Upper lobe of left lung (tissue), 6 donors: ENCODE results near the gene ITPKC. TPM values are rescaled to one million over a fixed set of nuclear protein-coding genes. Genes with fewer than 3 reads are reported as not detected.

Source experiments
- ATAC-seq, 2 donors: fragments of 200-7000 bp; cut with Tn5 transposase; one replicate each; pipeline ENCODE4 v1.9.1; 2022; ENCODE audit warnings: mild to moderate bottlenecking in 2 of 2, moderate library complexity in 2 of 2; ENCODE audit not compliant: low FRiP score in 2 of 2
- DNase-seq, 2 donors: peaks; one replicate each; pipeline ENCODE4 v3.0.0-alpha.2; 2019 to 2020
- H3K27ac ChIP-seq, 4 donors: fragments of 200-600 bp; sonication (generic); one replicate each; pipeline ENCODE4 v1.5.1; 2016 to 2019
- H3K27me3 ChIP-seq, 4 donors: fragments of 200-600 bp; sonication (generic); one replicate each; pipeline ENCODE4 v1.5.1; 2017 to 2019
- H3K36me3 ChIP-seq, 4 donors: fragments of 200-600 bp; sonication (generic); one replicate each; pipeline ENCODE4 v1.5.1; 2016 to 2019
- H3K4me1 ChIP-seq, 4 donors: fragments of 200-600 bp; sonication (generic); one replicate each; pipeline ENCODE4 v1.5.1; 2018 to 2019
- H3K4me3 ChIP-seq, 4 donors: fragments of 200-600 bp; sonication (generic); one replicate each; pipeline ENCODE4 v1.5.1; 2017 to 2019; ENCODE audit warnings: mild to moderate bottlenecking in 2 of 4, moderate library complexity in 1 of 4
- H3K9me3 ChIP-seq, 4 donors: fragments of 200-600 bp; sonication (generic); one replicate each; pipeline ENCODE4 v1.5.1; 2018 to 2019
- EP300 ChIP-seq, 4 donors: sonication (generic); formaldehyde crosslinking; IDR thresholded peaks; one replicate each; pipeline ENCODE4 v1.5.1; 2017; ENCODE audit warnings: antibody characterized with exemption in 4 of 4, control low read depth in 2 of 4
- POLR2A ChIP-seq, 4 donors: fragments of 450-650 bp; IDR thresholded peaks; one replicate each; pipeline ENCODE4 v1.5.1; 2016 to 2017; ENCODE audit warnings: antibody characterized with exemption in 4 of 4, mild to moderate bottlenecking in 2 of 4
- POLR2AphosphoS5 ChIP-seq, 2 donors: sonication (generic); formaldehyde crosslinking; IDR thresholded peaks; one replicate each; pipeline ENCODE4 v1.5.1; 2017; ENCODE audit warnings: antibody characterized with exemption in 2 of 2
- WGBS, 2 donors: methylation state at CpG; one replicate each; pipeline ENCODE4 v1.1.5; 2017 to 2018; 5-methylcytosine and 5-hydroxymethylcytosine counted together
- total RNA-seq, 6 donors: library from RNA; depleted of rRNA in 4 of 6; stranded (reverse); fragments of >200 nt in 4 of 6; gene quantifications; one replicate each; pipeline versions ENCODE4 v1.1.0 to v1.2.1, GENCODE V29; 2016 to 2021
- TF ChIP-seq, protein P1 (sequence below), 6 experiments: fragments of 450-650 bp in 4 of 6; fragments of 200-600 bp in 2 of 6; sonication (generic) in 2 of 6; IDR thresholded peaks; one replicate each; pipeline ENCODE4 v1.5.1; 2016 to 2019; ENCODE audit warnings: antibody characterized with exemption in 6 of 6
- donor health status: DM: no; HTN: no; CAD: no; lungs with moderate emphysema.
- donor health status: DM: no; HTN: yes; CAD: no; lungs with severe emphysema.

ITPKC gene
- total RNA-seq, 6 donors from 2014 or later, result 38.4 to 76.0 (median 55.2) TPM

DNA sequence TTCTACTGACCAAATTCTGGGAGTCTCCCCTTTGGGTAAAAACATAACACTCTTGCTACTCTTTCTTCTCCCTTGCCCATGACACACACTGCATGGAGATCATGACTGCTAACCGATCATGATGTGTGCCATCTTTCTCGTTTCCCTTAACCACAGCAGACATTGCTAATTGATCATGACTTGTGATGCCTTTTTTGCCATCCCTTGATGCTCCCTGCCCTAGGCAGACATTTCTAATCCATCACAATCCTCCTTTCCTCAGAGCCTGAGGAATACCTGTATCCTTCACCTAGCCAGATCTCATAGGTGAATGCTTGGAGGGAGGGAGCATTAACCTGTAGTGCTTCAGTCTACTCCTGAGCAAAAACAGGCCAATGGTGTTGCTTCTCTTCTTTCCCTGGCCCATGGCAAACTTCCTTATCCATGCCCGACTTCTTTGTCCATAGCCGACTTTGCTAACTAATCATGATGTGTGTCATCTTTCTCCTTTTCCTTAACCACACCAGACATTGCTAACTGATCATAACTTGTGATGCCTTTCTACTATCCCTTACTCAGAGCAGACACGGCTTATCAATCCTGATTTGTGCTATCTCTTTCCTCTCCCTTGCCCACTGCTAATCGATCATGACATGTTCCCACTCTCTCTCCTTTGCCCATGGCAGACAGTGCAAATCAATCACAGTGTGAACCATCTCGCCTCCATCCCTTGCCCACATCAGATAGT, 44.2 kb upstream of the ITPKC start:
- H3K4me3 ChIP-seq, result no peak overlapping the region
- H3K27me3 ChIP-seq, result no peaks in the 10 kb centered on the region
- ATAC-seq (no peak), DNase-seq (no peak)
- H3K9me3 ChIP-seq, result no peaks in the 10 kb centered on the region
- TF ChIP-seq, protein P1, sequence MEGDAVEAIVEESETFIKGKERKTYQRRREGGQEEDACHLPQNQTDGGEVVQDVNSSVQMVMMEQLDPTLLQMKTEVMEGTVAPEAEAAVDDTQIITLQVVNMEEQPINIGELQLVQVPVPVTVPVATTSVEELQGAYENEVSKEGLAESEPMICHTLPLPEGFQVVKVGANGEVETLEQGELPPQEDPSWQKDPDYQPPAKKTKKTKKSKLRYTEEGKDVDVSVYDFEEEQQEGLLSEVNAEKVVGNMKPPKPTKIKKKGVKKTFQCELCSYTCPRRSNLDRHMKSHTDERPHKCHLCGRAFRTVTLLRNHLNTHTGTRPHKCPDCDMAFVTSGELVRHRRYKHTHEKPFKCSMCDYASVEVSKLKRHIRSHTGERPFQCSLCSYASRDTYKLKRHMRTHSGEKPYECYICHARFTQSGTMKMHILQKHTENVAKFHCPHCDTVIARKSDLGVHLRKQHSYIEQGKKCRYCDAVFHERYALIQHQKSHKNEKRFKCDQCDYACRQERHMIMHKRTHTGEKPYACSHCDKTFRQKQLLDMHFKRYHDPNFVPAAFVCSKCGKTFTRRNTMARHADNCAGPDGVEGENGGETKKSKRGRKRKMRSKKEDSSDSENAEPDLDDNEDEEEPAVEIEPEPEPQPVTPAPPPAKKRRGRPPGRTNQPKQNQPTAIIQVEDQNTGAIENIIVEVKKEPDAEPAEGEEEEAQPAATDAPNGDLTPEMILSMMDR (IDR thresholded peaks at IDR 0.05), result no peak
- TF ChIP-seq POLR2A (IDR thresholded peaks at IDR 0.05) (no peak), EP300 (IDR thresholded peaks at IDR 0.05) (no peak), POLR2AphosphoS5 (IDR thresholded peaks at IDR 0.05) (no peak)
- peaks cover 13 to 96% (median 60%) of the 10 kb centered on the region in 4 donors for H3K36me3 ChIP-seq
- peaks cover 0 to 4% (median 0%) of the 10 kb centered on the region in 4 donors for H3K4me1 ChIP-seq
- H3K27ac ChIP-seq, result no peak overlapping the region
- 97 to 99% methylated on average over 7 of the region's 7 CpGs for WGBS, 2 donors

DNA sequence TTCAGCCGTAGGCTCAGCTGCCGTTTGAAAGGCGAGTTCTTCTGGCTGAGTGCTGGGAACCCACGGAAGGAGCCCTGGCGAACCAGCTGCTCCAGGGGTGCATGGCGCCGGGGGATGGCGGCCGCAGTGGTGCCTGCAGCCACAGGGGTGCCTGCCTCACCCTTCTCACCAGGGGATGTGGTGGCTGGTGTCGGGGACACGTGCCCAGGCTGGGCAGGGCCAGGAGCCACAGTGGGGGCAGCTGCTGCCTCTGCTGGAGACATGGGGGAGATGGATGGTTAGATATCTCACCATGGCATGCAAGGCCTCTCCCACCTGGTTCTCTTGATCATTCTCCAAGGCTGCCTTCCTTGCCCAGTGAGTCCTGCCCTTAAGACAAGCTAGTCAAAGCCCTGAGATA, 43.5 kb upstream of the ITPKC start:
- DNase-seq (peak in 1 of 2 donors; percentile 74), ATAC-seq (no peak)
- Histone ChIP-seq H3K9me3 (no peaks in the 10 kb centered on the region), H3K4me1 (peaks cover 0 to 4% (median 0%) of the 10 kb centered on the region in 4 donors), H3K27me3 (no peaks in the 10 kb centered on the region), H3K36me3 (peaks cover 13 to 96% (median 62%) of the 10 kb centered on the region in 4 donors), H3K4me3 (no peak overlapping the region), H3K27ac (no peak overlapping the region)
- 90% methylated on average over 9 of the region's 11 CpGs; no CpG with 5 or more reads in 1 of the 2 donors for WGBS, 2 donors
- no peak for TF ChIP-seq EP300 (IDR thresholded peaks at IDR 0.05)

DNA sequence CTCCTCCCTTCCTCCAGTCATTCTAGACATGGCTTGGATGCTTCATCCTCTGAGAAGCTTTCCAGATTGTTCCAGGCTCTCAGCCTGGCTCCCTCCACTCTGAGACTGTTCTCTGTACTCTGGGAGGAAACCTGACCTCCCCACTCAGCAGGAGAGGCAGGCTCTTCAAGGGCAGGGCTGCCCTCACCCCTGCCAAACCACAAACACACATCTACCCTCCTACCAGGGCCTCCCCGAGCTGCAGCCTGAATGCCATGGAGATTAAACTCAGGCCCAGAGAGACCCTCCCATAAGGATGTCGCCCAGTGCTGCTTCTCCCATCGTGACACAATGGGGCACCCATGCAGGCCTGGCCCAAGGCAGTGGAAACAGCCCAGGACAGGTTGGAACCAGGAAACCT, 42.6 kb upstream of the ITPKC start:
- Histone ChIP-seq H3K27ac (peak overlapping the region in 2 of 4 donors; percentile 18 to 38), H3K36me3 (peaks cover 13 to 95% (median 66%) of the 10 kb centered on the region in 4 donors), H3K9me3 (no peaks in the 10 kb centered on the region), H3K27me3 (no peaks in the 10 kb centered on the region), H3K4me3 (no peak overlapping the region), H3K4me1 (peaks cover 0 to 4% (median 0%) of the 10 kb centered on the region in 4 donors)
- peak; percentile 18 to 79 for ATAC-seq
- TF ChIP-seq, protein P1 (IDR thresholded peaks at IDR 0.05), result no peak
- TF ChIP-seq EP300 (IDR thresholded peaks at IDR 0.05) (no peak), POLR2A (IDR thresholded peaks at IDR 0.05) (no peak), POLR2AphosphoS5 (IDR thresholded peaks at IDR 0.05) (no peak)
- WGBS, 2 donors, result 60% methylated on average over 3 of the region's 3 CpGs; no CpG with 5 or more reads in 1 of the 2 donors
- peak in 1 of 2 donors; percentile 65 for DNase-seq

DNA sequence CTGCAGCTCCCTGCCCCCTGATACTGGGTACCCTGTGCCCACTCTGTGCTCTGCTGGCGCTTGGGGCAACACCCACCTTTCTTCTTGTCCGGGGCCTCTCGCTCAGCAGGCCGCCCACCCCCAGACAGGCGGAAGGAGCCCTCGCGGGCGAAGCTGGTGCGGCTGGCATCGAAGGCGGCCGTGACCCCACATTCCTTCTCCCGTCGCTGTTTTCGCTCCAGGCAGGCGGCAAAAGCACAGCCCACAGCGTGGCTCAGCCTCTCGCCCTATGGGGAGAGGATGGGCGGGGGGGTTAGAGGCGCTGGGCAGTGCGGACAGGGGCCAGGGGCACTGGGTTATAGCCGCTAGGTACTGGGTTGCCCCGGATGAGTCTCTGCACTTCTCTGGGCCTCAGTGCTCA, 39.8 kb upstream of the ITPKC start:
- no peak for TF ChIP-seq POLR2AphosphoS5 (IDR thresholded peaks at IDR 0.05)
- TF ChIP-seq, protein P1 (IDR thresholded peaks at IDR 0.05), result no peak
- TF ChIP-seq EP300 (IDR thresholded peaks at IDR 0.05), result no peak
- no peak for TF ChIP-seq POLR2A (IDR thresholded peaks at IDR 0.05)
- peaks cover 18 to 88% (median 62%) of the 10 kb centered on the region in 4 donors for H3K36me3 ChIP-seq
- WGBS, 2 donors, result 96 to 97% methylated on average over 22 to 23 of the region's 23 CpGs
- H3K4me3 ChIP-seq, result no peak overlapping the region
- peaks cover 0 to 4% (median 0%) of the 10 kb centered on the region in 4 donors for H3K4me1 ChIP-seq
- DNase-seq (peak in 1 of 2 donors; percentile 61), ATAC-seq (no peak)
- H3K27ac ChIP-seq, result no peak overlapping the region
- no peaks in the 10 kb centered on the region for H3K9me3 ChIP-seq
- H3K27me3 ChIP-seq, result no peaks in the 10 kb centered on the region

DNA sequence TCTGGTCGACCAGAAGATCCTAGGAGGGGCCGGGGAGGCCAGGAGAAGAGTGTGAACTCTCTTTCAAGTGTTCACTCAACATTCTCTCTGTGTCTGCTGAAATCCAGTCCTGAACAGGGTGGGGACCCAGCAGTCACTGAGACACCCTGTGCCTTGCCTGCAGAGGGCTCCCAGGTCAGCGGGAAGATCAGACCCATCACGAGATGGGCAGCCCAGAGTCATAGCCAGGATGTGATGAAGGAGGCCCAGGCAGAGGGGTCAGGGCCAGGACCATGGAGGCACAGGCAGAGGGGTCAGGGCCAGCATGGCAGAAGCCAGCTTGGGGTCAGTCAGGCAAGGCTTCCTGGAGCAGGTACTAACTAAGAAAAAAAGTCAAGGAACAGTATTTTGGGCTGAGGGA, 35.9 kb upstream of the ITPKC start:
- Histone ChIP-seq H3K9me3 (no peaks in the 10 kb centered on the region), H3K4me1 (no peaks in the 10 kb centered on the region), H3K36me3 (peaks cover 16 to 77% (median 47%) of the 10 kb centered on the region in 4 donors), H3K27ac (no peak overlapping the region), H3K27me3 (no peaks in the 10 kb centered on the region), H3K4me3 (no peak overlapping the region)
- 83 to 84% methylated on average over 2 to 4 of the region's 4 CpGs for WGBS, 2 donors
- TF ChIP-seq POLR2AphosphoS5 (IDR thresholded peaks at IDR 0.05) (no peak), POLR2A (IDR thresholded peaks at IDR 0.05) (no peak), EP300 (IDR thresholded peaks at IDR 0.05) (no peak)
- TF ChIP-seq, protein P1 (IDR thresholded peaks at IDR 0.05), result no peak
- ATAC-seq, result no peak
- no peak for DNase-seq
